Caki2 (cell line): ENCODE data around the gene INSIG1. TPM values are rescaled to one million over a fixed set of nuclear protein-coding genes. Genes with fewer than 3 reads are reported as not detected.

ENCODE experiments used
- DNase-seq: peaks from one replicate; pipeline ENCODE4 v3.0.0-alpha.2; 2015; ENCODE audit warnings: low read depth
- in situ Hi-C: cut with HindIII; loops from 2 replicates; pipeline ENCODE4 v1.10.0; 2016; ENCODE audit warnings: low sequenced_read_pairs, low pct_unique_long_range_greater_than_20kb, mixed read lengths
- total RNA-seq: library from RNA; depleted of rRNA; stranded (reverse); fragments of >200 nt; shearing (Covaris generic); gene quantifications from 2 replicates; pipeline ENCODE4 v1.2.3, GENCODE V29; 2014; ENCODE audit warnings: low replicate concordance

INSIG1 gene
- total RNA-seq, 1 experiment from 2014 or later, result 72.9 TPM

DNA sequence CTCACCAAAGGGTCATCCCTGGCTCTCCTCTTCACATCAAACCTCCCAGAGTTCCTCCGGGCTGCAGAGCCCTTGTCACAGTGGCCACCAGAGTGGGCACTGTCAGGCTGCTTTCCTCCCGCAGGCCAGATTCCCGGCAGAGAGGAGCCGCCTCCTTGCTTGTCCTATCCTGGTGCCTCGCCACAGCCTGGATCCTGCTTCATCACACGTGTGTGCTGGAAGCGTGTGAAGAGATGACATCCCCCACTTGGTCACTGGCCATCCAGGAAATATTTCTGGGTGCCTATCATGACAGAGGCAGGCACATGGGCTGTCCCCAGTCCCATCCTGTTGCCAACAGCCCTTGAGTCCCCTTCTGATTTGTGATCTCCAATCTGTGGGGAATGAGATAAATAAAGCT is 15.0 kb downstream of the INSIG1 start:
- in situ Hi-C loops, result no loop called here
- no peak for DNase-seq

DNA sequence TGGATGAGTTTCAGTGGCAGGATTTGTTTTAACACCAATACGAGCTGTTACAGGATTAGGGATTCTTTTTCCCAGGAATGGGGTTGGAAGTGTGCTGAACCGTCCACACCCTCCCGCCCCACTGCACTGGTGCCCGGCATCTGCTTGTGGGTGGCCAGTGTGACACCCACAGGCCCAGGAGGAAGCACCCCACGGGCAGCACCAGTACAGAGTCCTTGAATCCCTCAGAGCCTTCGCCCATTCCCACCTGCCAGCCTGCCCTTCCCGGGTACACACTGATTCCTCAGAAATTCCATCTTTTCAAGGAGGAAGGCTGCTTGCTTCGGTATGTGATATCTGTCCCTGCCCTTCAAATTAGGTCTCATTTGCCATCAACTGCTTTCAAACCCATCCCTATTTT is 15.4 kb downstream of the INSIG1 start:
- DNase-seq, result no peak
- in situ Hi-C loops, result no loop called here

DNA sequence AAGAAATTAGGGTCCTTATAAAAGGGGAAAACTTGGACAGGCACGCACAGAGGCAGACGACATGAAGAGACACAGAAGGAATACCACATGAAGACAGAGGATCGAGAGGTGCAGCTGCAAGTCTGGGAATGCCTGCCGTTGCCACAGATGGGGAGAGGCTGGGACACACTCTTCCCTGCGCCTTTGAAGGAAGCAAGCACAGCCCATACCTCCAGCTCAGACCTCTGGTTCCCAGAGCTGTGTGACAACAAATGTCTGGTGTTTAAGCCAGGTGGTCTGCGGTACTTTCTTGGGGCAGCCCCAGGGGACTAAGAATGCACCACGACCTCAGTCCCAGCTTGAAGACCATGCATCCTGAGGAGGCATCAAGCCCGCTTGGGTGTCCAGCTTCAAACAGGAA is 18.3 kb downstream of the INSIG1 start:
- no peak for DNase-seq
- in situ Hi-C loops, result no loop called here

DNA sequence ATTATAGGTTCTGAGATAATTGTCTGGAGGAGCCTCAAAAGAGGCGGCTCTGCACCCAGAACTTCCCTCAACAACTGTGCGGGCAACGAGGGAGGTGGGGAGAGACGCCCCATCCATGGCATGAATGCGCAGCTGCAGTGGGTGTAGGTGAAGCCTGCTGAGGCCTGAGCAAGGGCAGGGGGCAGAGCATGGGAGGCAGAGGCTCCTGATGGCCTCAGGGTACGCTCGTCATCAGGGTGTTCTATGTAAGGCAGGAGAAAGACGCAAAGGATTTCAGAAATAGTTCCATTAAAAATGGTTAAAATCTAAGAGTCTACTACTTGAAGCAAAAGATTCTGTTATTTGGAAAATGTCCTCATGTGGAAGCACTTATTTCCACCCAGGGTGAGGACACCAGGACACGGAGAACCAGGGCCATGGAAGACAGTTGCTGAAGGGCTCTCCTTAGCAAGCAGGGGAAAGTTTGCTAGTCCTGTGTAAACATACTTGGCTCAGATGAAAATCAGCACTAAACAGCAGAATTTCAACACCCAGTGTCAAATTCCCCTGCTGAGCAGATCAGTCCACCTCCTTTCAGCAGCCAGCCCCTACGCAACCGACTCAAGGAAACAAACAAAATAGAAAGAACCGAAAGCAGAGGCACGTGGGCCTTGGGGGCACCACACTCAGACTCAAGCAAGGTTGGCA is 18.9 kb downstream of the INSIG1 start:
- no peak for DNase-seq
- in situ Hi-C loops, result no loop called here

DNA sequence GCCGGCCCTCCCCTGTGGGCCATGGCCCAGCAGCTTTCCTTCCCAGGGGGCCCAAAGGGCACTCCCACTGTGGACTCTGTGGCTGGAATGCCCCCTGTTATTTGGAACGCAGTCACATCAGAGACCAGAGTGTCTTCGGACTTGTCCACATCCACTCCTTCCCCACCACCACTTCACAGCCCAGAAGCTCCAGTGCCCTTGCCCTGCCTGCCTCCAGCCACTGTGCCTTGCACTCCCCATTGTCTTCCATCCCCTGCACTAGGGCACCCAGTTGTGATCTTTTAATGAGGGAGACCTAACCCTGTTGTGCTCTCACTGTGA is 19.4 kb downstream of the INSIG1 start:
- in situ Hi-C loops, result no loop called here

DNA sequence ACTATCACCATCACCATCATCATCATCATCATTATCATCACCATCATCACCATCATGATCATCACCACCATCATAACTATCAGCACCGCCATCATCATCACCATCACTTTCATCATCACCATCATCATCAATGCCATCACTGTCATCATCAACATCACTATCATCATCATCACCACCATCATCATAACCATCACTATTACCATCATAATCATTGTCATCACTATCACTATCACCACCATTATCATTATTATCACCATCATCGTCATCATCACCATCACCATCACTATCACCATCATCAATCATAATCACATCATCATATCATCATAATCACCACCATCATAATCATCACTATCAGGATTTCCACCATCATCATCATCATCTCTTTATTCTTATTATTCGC is 20.6 kb downstream of the INSIG1 start:
- no peak for DNase-seq
- in situ Hi-C loops, result no loop called here

More for the DNA sequence above, 19.4 kb downstream of the INSIG1 start:
- no peak for DNase-seq

DNA sequence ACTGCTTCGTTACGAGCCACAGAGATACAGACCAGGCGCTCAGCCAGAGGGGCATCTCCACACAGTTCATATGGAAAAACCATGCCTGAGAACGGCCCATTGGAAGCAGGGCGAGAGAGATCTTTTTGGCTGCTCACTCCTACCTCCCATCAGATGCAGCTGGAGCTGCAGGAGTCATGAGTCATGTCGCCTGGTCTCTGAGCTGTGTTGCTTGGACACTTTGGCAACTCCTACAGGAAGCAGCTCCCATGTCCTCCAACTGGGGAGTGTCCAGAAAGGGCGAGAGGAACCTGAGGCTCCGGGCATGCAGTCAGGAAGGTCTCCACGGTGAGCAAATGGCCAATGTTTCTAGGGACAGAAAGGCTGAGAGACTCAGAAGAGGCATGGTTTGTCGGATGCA is 24.9 kb downstream of the INSIG1 start:
- in situ Hi-C loops, result no loop called here

DNA sequence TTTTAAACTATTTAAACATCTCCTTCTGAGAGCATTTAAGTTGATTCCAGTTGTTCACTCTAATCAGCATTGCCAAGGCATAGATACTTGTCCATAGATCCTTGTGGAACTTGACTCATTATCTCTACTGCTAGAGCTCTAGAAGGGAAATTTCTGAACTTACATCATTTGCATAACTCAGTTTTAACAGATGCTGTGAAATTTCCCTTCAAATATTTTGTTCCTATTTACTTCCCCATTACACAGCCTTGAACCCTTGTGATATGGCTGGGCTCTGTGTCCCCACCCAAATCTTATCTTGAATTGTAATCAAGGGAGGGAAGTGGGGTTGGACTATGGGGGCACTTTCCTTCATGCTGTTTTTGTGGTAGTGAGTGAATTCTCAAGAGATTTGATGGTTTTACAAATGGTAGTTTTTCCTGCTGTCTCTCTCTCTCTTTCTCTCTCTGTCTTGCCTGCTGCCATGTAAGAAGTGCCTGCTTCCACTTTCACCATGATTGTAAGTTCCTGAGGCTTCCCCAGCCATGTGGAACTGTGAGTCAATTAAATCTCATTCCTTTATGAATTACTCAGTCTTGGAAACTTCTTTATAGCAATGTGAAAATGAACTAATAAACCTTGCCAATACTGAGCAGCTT is 25.4 kb downstream of the INSIG1 start:
- in situ Hi-C loops, result no loop called here

More for the DNA sequence above, 24.9 kb downstream of the INSIG1 start:
- no peak for DNase-seq

DNA sequence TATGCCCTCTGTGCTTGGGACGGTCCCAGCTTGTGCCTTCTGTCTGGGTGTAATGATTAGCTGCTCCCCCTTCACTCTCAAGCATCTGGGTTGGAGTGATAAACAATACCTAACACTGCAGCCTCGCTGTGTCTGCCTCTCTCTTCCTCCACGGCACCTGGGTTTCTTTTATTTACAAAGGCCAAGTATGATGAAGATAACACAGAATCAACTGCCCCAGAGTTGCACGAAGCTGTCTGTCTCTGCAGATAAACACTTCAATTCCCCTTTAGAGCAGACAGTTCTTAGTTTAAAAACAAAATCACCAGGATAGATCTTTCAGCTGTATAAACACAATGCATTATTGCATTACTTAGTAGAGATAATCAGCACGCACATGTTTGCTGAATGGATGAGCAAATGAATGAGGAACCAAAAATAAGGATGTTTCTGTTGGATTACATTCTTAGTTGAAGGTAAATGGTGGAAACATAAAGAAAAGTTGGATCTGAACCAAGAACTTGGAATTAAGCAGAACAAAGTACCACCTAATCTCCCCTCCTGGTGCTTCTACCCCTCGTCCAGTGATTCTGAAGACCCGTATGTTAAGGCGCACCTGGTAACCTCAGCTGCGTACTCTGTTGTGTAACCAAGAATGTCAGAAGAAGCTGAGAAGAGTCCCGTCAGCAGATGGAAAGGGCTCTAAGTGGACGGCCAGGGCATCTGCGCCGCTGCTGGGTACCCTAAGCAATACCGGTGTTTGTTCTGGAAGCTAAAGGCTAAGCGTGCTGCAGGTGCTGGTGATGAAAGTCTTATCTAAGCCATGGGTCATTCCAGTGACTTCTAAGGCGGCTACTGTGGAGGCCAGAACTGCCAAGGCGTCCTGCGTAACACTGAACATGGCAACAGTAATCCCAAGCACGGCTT is 26.6 kb downstream of the INSIG1 start:
- DNase-seq, result no peak
- in situ Hi-C loops, result no loop called here

More for the DNA sequence above, 25.4 kb downstream of the INSIG1 start:
- no peak for DNase-seq

DNA sequence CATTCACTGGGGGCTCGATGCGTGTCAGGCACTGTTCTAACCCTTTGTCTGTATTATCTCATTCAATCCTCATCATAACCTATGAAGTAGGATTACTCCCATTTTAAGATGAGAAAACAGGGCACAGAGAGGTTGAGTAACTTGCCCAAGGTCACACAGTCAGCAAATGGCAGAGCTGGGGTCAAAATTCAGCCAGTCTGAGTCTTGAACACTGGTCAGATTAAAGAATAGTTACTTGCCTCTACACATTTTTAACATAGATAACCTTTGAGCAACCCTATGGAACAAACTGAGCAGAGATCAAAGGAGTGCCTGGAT is 27.2 kb downstream of the INSIG1 start:
- in situ Hi-C loops, result no loop called here
- no peak for DNase-seq

DNA sequence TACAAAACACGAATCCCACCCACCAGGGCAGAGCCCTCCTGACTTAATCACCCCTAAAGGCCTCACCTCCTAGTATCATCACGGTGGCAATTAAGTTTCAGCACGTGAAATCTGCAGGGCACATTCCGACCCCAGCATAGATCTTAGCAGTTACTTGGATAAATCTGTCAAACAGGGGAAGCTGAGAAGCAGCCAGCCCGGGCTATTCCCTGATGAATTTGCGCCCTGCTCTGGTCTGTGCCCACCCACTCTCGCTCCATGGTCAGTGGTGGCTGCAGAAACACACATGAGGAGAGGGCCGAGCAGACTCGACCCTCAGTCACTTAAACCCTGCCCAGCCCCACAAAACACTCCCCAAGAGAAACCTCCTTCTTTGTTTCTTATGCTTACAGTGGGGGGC is 28.7 kb downstream of the INSIG1 start:
- no peak for DNase-seq
- in situ Hi-C loops, result no loop called here

DNA sequence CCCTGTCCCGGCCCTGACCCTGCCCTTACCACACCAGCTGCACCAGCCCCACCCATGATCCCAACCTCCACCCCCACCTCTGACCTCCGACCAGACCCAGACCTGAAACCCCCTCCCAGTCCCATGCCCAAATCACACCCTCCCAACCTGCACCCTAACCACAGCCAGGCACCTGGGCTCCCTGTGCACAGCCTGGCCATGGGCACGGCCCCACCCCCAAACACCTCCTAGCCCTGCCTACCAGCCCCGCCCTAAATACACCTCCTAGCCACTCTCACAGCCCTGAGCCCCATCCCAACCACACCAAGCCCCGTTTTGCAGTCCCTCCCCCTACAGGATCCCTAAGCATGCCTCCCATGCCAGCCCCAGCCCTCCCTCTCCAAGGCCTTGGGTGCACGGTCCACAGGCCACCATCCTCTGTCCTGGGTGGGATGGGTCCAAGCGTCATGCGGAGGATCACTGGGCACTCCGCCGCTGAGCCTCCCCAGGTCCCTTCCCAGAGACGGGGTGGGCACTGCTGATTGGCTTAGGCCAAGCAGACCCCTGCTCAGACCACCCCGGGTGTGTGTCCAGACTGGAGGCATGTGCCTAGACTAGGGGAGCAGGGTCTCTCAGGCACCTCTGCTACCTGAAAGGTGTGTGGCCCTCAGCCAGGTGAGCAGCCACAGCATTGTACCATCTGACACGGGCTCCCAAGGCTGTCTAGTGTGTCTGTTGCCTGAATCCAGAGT is 30.1 kb downstream of the INSIG1 start:
- in situ Hi-C loops, result no loop called here
- DNase-seq, result no peak

DNA sequence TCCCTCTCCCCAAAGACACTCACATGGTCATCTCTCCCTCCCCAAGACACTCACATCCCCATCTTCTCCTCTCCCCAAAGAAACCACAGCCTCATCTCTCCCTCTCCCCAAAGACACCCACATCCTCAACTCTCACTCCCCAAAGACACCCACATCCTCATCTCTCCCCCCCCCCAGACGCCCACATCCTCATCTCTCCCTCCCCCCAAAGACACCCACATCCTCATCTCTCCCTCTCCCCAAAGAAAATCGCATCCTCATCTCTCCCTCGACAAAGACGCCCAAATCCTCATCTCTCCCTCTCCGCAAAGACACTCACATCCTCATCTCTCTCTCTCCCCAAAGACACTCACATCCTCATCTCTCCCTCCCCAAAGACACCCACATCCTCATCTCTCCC is 31.5 kb downstream of the INSIG1 start:
- in situ Hi-C loops, result no loop called here
- DNase-seq, result no peak

DNA sequence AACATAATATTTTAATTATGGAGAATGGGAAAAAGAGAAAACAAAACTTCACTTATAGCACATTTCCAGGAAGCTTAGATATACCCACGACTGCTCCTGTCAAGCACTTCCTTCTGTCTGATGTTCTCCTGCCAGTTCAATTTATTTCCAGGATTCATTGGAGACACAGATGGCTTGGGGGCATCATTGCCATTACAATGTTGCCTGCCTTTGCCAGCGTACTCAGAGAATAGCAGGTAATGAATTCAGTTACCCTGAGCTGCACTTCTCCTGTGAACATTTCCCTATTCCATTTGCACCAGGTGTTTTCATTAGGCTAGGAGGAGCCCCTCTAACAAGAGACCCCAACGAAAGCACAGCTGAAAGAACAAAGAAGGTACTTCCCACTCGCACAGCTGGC is 33.7 kb downstream of the INSIG1 start:
- in situ Hi-C loops, result no loop called here
- no peak for DNase-seq

DNA sequence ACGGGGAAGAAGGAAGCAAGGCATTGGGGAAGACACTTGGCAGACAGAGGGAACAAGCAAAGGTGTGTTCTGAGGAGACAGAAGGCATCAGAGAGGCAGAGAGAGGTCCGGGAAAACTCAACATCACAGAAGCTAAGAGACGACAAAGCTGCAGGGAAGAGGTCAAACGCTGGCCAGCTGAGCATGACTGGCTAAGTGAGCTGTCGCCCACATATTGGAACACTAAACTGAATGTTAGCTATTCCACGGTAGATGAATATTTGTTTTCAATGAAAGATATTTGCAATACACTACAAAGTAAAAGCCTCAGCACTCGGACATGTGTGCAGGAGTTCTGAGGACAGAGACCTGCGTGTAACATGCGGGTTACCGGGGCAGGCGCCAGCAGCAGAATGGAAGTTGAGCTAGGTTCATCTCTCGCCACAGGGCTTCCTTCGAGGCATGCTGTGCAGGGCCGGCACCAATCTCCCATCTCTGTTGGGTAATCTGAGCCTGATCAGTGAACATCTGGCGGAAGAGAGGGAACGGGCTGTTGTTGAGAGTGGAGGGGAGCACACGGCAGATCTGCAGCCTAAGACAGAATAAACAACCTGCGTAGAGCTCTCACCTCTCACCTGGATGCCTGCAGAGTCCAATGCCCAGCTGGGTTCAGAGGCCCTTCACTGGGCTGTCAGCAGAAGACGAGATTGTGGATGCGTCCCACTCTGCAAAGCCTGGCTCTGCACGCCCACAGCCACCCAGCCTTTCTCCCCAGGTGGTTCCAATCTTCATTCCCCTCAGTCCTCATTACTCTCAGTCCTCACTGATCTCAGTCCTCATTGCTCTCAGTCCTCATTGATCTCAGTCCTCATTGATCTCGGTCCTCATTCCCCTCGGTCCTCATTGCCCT is 35.9 kb downstream of the INSIG1 start:
- in situ Hi-C loops, result no loop called here
- DNase-seq, result no peak

DNA sequence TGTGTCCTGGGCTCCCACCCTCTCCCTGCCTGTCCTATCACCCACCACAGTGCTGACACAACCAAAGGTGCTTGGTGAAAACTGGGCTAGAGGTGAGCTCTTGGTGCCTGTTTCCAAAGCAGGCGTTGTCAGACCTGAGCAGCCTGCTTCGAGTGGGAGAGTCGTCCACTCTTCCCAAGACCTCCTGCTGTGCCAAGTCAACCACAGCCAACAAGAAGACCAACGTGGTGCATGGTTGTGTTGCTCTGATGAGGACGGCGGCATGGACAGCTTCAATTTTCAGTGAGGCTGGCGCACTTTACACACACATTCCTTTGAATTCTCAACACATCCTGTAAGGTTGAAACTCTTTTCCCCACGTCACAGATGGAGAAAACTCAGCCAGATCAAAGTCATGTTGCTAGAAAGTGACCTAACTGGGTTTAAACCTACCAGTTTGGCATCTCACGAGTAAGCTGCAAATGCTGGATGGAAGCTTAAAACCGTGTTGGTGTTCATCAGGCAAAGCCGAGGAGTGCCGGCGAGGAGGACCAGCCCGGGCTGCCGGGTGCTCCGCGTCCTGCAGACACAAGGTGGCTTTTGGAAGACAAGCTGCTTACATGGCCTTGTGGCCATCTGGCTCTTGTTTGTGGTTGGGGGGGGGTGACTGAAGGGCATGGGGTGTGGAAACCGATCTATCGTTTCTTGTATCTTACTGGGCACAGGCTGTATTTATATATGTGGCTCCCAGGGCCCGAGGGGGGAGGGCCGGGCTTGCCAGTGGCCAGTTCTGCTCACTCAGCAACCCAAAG is 39.3 kb downstream of the INSIG1 start:
- in situ Hi-C loops, result no loop called here

DNA sequence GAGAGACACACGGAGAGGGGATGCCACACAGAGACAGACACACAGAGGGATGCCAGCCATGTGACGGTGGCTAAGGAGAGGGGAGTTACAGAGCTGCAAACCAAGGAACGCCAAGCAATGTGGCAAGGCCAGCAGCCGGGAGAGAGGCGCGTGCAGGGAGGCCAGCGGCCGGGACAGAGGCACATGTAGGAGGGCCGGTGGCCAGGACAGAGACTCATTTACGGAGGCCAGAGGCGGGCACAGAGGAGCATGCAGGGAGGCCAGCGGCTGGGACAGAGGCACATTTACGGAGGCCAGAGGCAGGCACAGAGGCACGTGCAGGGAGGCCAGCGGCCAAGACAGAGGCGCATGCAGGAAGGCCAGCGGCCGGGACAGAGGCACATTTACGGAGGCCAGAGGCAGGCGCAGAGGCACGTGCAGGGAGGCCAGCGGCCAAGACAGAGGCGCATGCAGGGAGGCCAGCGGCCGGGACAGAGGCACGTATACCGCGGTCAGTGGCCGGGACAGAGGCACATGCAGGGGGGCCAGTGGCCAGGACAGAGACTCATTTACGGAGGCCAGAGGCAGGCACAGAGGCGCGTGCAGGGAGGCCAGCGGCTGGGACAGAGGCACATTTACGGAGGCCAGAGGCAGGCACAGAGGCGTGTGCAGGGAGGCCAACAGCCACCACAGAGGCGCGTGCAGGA is 40.4 kb downstream of the INSIG1 start:
- in situ Hi-C loops, result no loop called here
- no peak for DNase-seq

More for the DNA sequence above, 39.3 kb downstream of the INSIG1 start:
- DNase-seq, result no peak
